Measurements from ENCODE around the gene GPRC5A.

Gene GPRC5A

GRCh38 chr12:12943586-12944260 lies 52.4 kb downstream of the GPRC5A start:
- DNase-seq: no peak

DNA sequence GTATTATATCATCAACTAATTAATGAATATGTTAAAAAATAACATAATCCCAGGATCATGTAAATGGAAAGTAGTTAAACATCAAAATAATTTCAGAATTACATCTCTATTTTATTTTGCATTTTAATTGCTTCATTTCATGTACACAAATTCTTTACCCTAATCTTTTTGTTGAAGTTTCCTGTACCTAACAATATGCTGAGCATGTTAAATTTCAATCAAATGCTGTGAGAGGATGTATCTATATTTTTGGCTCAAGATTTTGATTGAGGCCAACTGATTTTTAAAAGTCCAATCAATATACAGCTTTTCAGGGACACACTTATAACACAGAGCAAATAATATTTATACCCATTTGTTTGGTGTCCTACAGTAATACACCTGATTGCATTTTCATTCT lies 54.2 kb downstream of the GPRC5A start:
- DNase-seq: no peak

DNA sequence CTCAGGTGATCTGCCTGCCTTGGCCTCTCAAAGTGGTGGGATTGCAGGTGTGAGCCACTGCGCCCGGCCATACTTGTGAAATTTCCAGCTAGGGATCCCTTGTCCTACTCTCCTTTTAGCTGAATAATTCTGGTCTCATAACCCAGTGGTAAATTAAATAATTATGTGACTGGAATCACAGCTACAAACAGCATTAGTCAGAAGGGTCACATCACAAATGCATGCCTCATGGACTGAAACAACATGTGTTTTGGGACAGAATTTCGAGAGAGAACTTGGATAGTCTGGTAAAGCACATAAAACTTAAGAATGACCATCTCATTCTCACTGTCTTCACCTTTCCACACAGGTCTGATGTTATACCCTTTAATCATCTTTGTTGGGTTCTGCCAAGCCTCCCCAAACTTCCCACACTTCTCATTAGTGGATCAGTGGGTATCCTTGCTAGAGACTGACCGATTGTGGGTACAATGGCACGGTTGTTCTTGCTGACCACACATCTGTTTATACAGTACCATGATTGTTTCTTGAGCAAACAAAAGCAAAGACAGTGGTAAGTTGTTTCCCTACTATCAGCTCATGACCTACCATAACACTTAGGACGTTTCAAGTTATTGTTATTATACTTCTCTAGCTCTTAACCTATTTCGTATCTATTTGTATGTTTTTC lies 55.5 kb downstream of the GPRC5A start:
- no peak for DNase-seq

- no peak for DNase-seq
These were observed 56.5 kb downstream of the GPRC5A start for GRCh38 chr12:12947902-12948301.

GRCh38 chr12:12951504-12951903 lies 60.1 kb downstream of the GPRC5A start:
- no peak for DNase-seq

- no peak for DNase-seq
These were observed 60.7 kb downstream of the GPRC5A start, which contains the start of gene GPRC5D for GRCh38 chr12:12952036-12952435. GPRC5D (minus strand) TSS chr12:12952170; CDS start chr12:12950384, 1,786 bp downstream.

- no peak for DNase-seq
These were observed 63.0 kb downstream of the GPRC5A start for GRCh38 chr12:12954356-12954755.

DNA sequence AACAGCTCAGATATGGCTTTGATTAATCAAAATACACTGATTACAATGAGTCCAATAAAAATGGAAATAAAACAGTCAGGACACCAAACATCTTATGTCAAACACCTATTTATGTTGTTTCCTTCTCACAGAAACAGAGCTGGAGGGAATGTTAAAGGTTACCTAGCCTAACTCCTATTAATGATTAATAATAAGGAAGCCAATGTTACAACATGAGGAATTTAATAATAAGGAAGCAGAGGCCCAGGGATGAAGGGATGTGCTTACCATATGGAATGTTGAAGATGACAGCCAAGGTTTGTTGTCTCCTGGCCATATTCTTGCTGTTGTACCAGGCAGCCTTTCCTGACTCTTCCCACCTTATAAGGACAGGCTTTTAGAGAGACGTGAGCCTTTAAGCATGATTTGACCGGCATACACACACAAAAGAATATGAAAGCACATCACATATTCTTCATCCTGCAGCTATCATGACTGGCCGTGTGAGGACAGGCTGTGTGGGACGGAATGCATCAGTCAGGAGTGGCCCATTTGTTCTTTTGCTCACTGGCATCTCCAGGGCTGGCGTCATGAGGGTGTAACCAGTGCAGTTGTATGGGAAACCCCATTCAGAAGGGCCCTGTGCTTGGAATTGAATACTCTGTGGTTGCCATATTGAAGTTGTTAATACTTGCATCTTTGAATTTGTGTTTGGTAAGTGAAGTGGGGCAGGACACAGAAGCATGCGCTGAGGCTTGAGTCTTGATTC lies 63.7 kb downstream of the GPRC5A start:
- DNase-seq: no peak

DNA sequence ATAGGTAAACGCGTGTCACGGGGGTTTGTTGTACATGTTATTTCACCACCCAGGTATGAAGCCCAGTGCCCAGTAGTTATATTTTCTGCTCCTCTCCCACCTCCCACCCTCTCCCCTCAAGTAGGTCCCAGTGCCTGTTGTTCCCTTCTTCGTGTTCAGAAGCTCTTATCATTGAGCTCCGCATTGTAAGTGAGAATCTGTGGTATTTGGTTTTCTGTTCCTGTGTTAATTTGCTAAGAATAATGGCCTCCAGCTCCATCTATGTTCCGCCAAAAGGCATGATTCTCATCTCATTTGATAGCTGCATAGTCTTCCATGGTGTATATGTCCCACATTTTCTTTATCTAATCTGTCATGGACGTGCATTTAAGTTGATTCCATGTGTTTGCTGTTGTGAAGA lies 67.5 kb downstream of the GPRC5A start:
- no peak for DNase-seq

GRCh38 chr12:12960639-12961209 lies 69.4 kb downstream of the GPRC5A start:
- no peak for DNase-seq

DNA sequence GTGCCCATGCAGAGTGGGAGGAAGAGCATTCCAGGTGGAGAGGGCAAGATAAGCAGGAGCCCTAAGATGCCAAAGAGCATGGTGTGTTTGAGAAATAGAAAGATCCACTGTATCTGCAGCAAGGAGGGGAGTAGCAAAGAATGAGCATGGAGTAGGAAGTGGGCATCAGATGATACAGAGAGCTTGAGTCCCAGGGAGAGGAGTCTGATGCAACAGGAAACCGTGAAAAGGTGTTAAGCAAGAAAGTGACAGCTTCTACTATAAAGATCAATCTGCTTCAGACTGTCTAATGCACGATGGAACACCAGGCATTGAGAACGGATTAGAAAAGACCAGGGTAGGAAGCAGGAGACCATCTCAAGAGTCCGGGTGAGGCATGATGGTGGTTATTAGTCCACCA lies 72.9 kb downstream of the GPRC5A start:
- no peak for DNase-seq

GRCh38 chr12:12965836-12966235 lies 74.5 kb downstream of the GPRC5A start:
- no peak for DNase-seq
